ENCODE measurements around the gene ACSM4. TPM values are rescaled to one million over a fixed set of nuclear protein-coding genes. Genes with fewer than 3 reads are reported as not detected.

The ACSM4 gene
- total and polyA plus RNA-seq, 2 of the 8 experiments (the other 6 are each of a cell fraction or from before 2014, with no cell fraction given), result not detected

DNA sequence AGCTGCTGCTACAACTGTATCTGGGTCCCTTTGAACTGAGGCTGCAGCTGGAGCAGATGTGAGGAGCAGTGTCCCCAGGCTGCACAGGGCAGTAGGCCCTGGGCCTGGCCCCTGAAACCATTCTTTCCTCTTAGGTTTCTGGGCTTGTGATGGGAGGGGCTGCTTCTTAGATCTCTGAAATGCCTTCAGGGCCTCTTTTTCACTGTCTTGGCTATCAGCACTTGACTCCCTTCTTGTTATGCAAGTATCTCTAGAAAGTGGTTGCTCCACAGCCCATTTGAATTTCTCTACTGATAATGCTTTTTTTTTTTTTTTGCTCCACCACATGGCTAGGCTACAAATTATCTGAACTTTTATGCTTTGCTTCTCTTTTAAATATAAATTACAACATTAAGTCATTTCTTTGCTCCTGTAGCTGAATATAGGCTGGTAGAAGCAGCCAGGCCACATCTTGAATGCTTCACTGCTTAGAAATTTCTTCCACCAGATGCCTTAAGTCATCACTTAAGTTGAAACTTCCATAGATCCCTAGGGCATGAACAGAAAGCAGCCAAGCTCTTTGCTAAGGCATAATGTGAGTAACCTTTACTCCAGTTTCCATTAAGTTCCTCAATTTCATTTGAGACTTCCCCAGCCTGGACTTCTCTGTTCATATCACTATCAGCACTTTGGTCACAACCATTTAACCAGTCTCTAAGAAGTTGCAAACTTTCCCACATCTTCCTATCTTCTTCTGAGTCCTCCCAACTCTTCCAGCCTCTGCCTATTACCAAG, 41.1 kb downstream of the ACSM4 start (continued):
- no peak for TF ChIP-seq USF2 (IDR thresholded peaks at IDR 0.05; ENCODE audit: low read length)
- TF ChIP-seq ATF2 (IDR thresholded peaks at IDR 0.05; ENCODE audit: low read length), result no peak

Data from H1 (cell line).